ENCODE measurements around the gene FGD4.

The FGD4 gene

DNA sequence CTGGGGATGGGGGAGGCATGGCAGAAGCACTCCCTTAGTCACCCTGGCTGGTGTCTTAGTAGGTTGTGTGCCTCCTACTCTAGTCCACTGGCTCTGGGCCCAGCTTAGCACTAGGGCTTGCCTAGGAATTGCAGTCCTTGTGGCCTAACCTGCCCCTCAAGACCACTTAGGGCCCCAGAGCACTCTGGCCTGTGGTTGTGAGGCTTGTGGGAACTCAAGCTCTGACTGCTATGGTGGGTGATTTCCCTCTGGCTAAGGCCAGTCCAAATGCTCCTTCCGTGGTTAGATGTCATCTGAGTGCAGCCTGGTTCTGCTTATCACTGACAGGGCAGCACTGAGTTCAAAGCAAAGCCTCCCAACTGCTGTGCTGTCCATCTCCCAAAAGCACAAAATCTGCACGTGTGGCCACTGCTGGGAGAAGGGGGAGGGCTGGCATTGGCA, 20.2 kb downstream of the FGD4 start:
- TF ChIP-seq, protein P1, sequence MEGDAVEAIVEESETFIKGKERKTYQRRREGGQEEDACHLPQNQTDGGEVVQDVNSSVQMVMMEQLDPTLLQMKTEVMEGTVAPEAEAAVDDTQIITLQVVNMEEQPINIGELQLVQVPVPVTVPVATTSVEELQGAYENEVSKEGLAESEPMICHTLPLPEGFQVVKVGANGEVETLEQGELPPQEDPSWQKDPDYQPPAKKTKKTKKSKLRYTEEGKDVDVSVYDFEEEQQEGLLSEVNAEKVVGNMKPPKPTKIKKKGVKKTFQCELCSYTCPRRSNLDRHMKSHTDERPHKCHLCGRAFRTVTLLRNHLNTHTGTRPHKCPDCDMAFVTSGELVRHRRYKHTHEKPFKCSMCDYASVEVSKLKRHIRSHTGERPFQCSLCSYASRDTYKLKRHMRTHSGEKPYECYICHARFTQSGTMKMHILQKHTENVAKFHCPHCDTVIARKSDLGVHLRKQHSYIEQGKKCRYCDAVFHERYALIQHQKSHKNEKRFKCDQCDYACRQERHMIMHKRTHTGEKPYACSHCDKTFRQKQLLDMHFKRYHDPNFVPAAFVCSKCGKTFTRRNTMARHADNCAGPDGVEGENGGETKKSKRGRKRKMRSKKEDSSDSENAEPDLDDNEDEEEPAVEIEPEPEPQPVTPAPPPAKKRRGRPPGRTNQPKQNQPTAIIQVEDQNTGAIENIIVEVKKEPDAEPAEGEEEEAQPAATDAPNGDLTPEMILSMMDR (IDR thresholded peaks at IDR 0.05; ENCODE audit: low read depth, low read length, missing control alignments): no peak
- H3K4me3 ChIP-seq (ENCODE audit: low read depth, low read length): no peak overlapping the region
- no peak for DNase-seq (ENCODE audit: low read depth)

DNA sequence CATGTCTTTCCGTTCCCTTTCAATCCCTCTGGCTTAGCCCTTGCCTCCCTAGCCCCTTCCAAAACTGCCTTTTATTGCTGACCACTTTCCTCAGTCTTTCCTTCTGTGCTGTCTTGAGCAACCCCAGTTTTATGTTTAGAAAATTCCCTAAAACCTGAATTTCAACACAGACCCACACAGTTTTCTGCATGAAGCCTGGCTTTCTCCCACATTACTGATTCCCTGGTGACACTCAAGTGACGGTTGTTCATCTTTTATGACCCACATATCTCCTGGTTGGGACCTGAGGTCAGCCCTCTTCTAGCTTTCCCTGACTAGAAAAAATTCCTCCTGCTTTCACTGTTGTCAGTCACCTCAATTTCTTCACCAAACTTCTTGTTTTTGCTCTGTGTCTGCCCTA, 21.0 kb downstream of the FGD4 start:
- H3K4me3 ChIP-seq (ENCODE audit: low read depth, low read length): no peak overlapping the region
- DNase-seq (ENCODE audit: low read depth): no peak
- TF ChIP-seq, protein P1 (IDR thresholded peaks at IDR 0.05; ENCODE audit: low read depth, low read length, missing control alignments): no peak

DNA sequence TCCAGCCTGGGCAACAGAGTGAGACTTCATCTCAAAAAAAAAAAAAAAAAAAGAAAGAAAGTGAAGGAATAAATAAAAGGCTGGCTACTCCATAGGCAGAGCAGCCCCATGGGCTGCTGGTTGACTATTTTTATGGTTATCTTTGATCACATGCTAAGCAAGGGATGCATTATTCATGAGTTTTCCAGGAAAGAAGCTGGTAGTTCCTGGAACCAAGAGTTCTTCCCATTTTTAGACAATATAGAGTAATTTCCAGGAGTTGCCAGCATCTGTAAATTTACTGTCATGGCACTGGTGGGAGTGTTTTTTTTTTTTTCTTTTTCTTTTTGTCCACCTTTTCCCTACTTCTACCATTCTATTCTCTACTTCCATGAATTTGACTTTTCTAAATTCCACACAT, 24.2 kb downstream of the FGD4 start:
- no peak overlapping the region for H3K4me3 ChIP-seq (ENCODE audit: low read depth, low read length)
- DNase-seq (ENCODE audit: low read depth): no peak
- TF ChIP-seq, protein P1 (IDR thresholded peaks at IDR 0.05; ENCODE audit: low read depth, low read length, missing control alignments): no peak

DNA sequence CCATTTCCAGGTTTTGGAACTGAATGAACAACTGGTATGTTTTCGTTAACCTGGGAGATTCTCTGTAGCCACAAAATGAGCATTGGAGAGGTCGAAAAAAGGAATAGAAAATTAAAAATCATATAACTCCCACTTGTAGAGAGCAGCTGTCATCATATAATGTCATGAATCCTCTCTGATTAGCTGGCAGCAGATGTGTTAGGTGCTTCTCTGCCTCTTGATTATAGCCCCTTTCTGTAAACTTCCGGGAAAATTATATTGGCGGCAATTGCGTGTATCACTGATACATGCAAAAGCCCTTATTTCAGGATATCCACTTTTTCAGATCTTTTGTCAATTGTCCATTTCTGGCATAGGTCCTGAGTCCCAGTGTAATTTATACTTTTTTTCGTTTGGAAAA, 31.7 kb downstream of the FGD4 start:
- TF ChIP-seq, protein P1 (IDR thresholded peaks at IDR 0.05; ENCODE audit: low read depth, low read length, missing control alignments): no peak
- no peak overlapping the region for H3K4me3 ChIP-seq (ENCODE audit: low read depth, low read length)
- no peak for DNase-seq (ENCODE audit: low read depth)

DNA sequence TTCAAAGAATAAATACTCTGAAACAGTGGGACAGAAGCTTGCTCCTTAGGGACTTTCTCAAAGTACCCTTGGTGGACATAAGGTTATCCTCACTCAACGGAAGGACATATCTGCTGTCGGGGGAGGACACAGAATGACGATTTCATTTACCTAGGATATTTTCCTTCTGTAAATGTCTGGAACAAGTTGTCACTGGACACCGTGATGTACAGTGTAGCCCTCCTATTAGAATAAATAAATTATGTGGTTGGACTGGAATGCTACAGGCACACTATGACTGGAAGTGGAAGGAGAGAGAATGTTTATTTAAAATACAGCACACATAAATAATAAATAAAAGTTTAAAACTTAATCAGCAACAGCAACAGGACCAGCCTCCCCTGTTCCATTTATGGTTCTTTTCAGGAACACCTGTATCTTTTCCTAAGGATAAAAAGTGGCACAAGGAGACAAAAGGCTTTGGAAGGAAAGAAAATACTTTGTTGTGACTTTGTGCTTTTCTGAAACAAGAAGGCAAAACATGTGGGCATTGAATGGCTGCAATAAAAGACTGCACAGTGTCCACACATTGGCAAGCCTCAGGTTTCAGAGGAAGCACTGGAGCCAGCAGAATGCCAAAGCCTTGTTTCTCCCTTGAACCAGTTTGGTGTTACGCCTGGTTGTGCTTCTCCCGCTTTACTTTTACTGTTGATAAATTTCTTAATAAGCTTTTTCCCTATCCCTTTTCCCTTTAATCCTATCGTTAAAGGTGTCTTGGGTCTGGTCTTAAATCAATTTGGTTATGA, 36.8 kb downstream of the FGD4 start:
- H3K4me3 ChIP-seq (ENCODE audit: low read depth, low read length): no peak overlapping the region
- DNase-seq (ENCODE audit: low read depth): no peak
- TF ChIP-seq, protein P1 (IDR thresholded peaks at IDR 0.05; ENCODE audit: low read depth, low read length, missing control alignments): no peak

DNA sequence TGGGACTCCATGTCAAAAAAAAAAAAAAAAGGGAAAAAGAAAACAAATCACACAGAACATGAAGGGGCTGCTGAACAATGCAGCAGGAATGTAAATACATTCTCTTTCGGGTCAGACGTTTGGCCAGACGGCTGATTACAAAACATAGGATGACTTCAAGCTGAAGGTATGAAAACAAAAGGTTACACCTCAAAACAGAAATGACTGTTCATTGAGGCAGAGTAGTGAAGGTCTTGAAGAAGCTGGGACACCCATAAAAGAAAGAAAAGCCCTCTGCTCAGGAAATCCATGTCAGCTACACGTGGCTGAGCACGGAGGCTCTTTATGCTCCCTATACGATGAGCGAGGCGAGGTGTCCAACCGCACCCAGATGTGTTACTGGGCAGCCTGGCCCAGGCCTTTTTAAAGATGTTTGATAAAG, 37.7 kb downstream of the FGD4 start:
- TF ChIP-seq, protein P1 (IDR thresholded peaks at IDR 0.05; ENCODE audit: low read depth, low read length, missing control alignments): no peak

More for the DNA sequence above, 37.7 kb downstream of the FGD4 start:
- DNase-seq (ENCODE audit: low read depth): no peak
- H3K4me3 ChIP-seq (ENCODE audit: low read depth, low read length): no peak overlapping the region

All from GM12864 (cell line).